Keratinocyte (primary cell): ENCODE data around the gene RELL1. TPM values are rescaled to one million over a fixed set of nuclear protein-coding genes. Genes with fewer than 3 reads are reported as not detected.

Source experiments
- DNase-seq: peaks from one replicate; pipeline ENCODE4 v3.0.0-alpha.2; 2011; ENCODE audit warnings: low read depth, missing footprints, low spot score
- FAIRE-seq: peaks from 2 replicates; lab custom pipeline; 2011; peaks lifted over from hg19 to GRCh38; lab: Jason Lieb, UNC
- H2AFZ ChIP-seq: 2 replicates; pipeline ENCODE4 v1.6.0; 2012; ENCODE audit warnings: low read length, control low read depth, inconsistent platforms; ENCODE audit not compliant: control insufficient read depth
- H3K27ac ChIP-seq: 2 replicates; pipeline ENCODE4 v1.5.1; 2011; ENCODE audit warnings: low read length; ENCODE audit not compliant: control insufficient read depth, insufficient read depth
- H3K27me3 ChIP-seq: 3 replicates; pipeline ENCODE4 v1.6.0; 2011; ENCODE audit warnings: low read length; ENCODE audit not compliant: control insufficient read depth, insufficient read depth; ENCODE audit errors: extremely low read depth
- H3K36me3 ChIP-seq, 2 experiments: 2 replicates in 1 of 2; 3 replicates in 1 of 2; pipeline ENCODE4 v1.5.1; 2011; ENCODE audit warnings: low read length in 2 of 2, mild to moderate bottlenecking in 1 of 2; ENCODE audit not compliant: control insufficient read depth in 2 of 2, insufficient read depth in 2 of 2; ENCODE audit errors: extremely low read depth in 1 of 2
- H3K4me1 ChIP-seq: 3 replicates; pipeline ENCODE4 v1.5.1; 2011; ENCODE audit warnings: low read length; ENCODE audit not compliant: control insufficient read depth, insufficient read depth; ENCODE audit errors: extremely low read depth
- H3K4me2 ChIP-seq: 3 replicates; pipeline ENCODE4 v1.6.0; 2011; ENCODE audit warnings: low read depth, low read length; ENCODE audit not compliant: control insufficient read depth, insufficient read depth; ENCODE audit errors: extremely low read depth
- H3K4me3 ChIP-seq, 3 experiments: fragments of 200-600 bp in 1 of 3; sonication (generic) in 1 of 3; 2 replicates in 2 of 3; 3 replicates in 1 of 3; pipeline ENCODE4 v1.5.1; 2011 to 2016; ENCODE audit warnings: low read length in 3 of 3, mild to moderate bottlenecking in 3 of 3, control low read depth in 2 of 3, inconsistent platforms in 1 of 3, low read depth in 1 of 3, mixed read lengths in 1 of 3, mixed run types in 1 of 3, moderate library complexity in 1 of 3; ENCODE audit not compliant: control insufficient read depth in 2 of 3, insufficient read depth in 2 of 3; ENCODE audit errors: extremely low read depth in 1 of 3
- H3K79me2 ChIP-seq: 2 replicates; pipeline ENCODE4 v1.6.0; 2012; ENCODE audit warnings: low read length; ENCODE audit not compliant: control insufficient read depth, insufficient read depth
- H3K9ac ChIP-seq: 3 replicates; pipeline ENCODE4 v1.6.0; 2011; ENCODE audit warnings: low read length; ENCODE audit not compliant: control insufficient read depth, insufficient read depth; ENCODE audit errors: extremely low read depth
- H3K9me1 ChIP-seq: 3 replicates; pipeline ENCODE4 v1.6.0; 2011; ENCODE audit warnings: low read length; ENCODE audit not compliant: control insufficient read depth, insufficient read depth; ENCODE audit errors: extremely low read depth
- H3K9me3 ChIP-seq: 2 replicates; pipeline ENCODE4 v1.5.1; 2012; ENCODE audit warnings: low read depth, low read length; ENCODE audit not compliant: control insufficient read depth
- H4K20me1 ChIP-seq: 3 replicates; pipeline ENCODE4 v1.6.0; 2011; ENCODE audit warnings: low read length; ENCODE audit not compliant: control insufficient read depth, insufficient read depth; ENCODE audit errors: extremely low read depth
- EZH2 ChIP-seq: IDR thresholded peaks from one replicate; pipeline ENCODE4 v1.6.1; 2012; ENCODE audit warnings: inconsistent platforms, mild to moderate bottlenecking, low read length, moderate library complexity
- dilution Hi-C: fragments of 300-500 bp; cut with MboI; formaldehyde crosslinking; loops from one replicate; pipeline ENCODE4 v1.7.0; 2020; ENCODE audit warnings: low sequenced_read_pairs; ENCODE audit not compliant: extremely low pct_ligation_motif_present
- polyA plus RNA-seq, 5 experiments: library from polyadenylated mRNA; depleted of rRNA in 3 of 5; stranded (reverse) in 3 of 5; stranded (forward) in 1 of 5; unstranded in 1 of 5; fragments of >200 nt; gene quantifications; 1 replicate in 1 of 5; 2 replicates in 3 of 5; 3 replicates in 1 of 5; pipeline versions ENCODE4 v1.2.1 to v1.2.3, GENCODE V29; 2011 to 2012; ENCODE audit warnings: missing spikeins in 2 of 5, low read depth in 1 of 5, low replicate concordance in 1 of 5
- TF ChIP-seq, protein P1 (sequence below), 3 experiments: IDR thresholded peaks in 1 of 3; conservative IDR thresholded peaks in 1 of 3; optimal IDR thresholded peaks in 1 of 3; 2 replicates in 2 of 3; 3 replicates in 1 of 3; pipeline versions ENCODE3 to v1.5.1; 2011; ENCODE audit warnings: low read length in 3 of 3, mild to moderate bottlenecking in 3 of 3, moderate library complexity in 2 of 3, control low read depth in 1 of 3, inconsistent platforms in 1 of 3; ENCODE audit not compliant: insufficient read depth in 2 of 3; ENCODE audit errors: extremely low read depth in 1 of 3

RELL1 gene
- polyA plus RNA-seq, 1 donor (not counting 4 experiments of a cell fraction or from before 2014, with no cell fraction given), result 9.3 TPM

DNA sequence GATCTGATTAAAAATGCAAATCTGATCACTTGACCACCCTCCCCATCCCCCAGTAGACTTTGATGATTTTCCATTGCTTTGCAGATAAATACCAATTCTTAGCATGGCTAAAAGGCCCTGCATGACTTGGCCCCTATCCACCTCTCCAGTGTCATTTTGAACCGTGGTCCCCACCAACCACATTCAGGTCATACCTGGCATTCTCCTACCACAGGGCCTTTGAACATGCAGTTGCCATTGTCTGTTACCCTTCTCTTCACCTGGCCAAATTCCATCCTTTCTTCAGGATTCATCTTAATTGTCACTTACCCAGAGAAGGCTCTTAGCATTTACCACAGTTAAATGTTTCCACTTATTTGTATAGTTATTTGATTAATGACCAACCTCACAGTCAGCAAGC, 36.9 kb upstream of the RELL1 start:
- Histone ChIP-seq H2AFZ (no peak overlapping the region), H3K27ac (no peak overlapping the region), H3K36me3 (no peaks in the 10 kb centered on the region), H3K9ac (no peak overlapping the region), H3K79me2 (no peaks in the 10 kb centered on the region), H3K9me3 (no peaks in the 10 kb centered on the region), H3K9me1 (no peaks in the 10 kb centered on the region), H3K4me1 (peaks cover 10% of the 10 kb centered on the region), H4K20me1 (no peaks in the 10 kb centered on the region), H3K27me3 (no peaks in the 10 kb centered on the region), H3K4me2 (no peak overlapping the region), H3K4me3 (no peak overlapping the region)
- DNase-seq, result no peak
- dilution Hi-C loops, result no loop called here
- no peak for FAIRE-seq
- TF ChIP-seq EZH2, result no peak
- TF ChIP-seq, protein P1, sequence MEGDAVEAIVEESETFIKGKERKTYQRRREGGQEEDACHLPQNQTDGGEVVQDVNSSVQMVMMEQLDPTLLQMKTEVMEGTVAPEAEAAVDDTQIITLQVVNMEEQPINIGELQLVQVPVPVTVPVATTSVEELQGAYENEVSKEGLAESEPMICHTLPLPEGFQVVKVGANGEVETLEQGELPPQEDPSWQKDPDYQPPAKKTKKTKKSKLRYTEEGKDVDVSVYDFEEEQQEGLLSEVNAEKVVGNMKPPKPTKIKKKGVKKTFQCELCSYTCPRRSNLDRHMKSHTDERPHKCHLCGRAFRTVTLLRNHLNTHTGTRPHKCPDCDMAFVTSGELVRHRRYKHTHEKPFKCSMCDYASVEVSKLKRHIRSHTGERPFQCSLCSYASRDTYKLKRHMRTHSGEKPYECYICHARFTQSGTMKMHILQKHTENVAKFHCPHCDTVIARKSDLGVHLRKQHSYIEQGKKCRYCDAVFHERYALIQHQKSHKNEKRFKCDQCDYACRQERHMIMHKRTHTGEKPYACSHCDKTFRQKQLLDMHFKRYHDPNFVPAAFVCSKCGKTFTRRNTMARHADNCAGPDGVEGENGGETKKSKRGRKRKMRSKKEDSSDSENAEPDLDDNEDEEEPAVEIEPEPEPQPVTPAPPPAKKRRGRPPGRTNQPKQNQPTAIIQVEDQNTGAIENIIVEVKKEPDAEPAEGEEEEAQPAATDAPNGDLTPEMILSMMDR (optimal IDR thresholded peaks at IDR 0.05 in 1 of 3, IDR thresholded peaks at IDR 0.05 in 1 of 3, conservative IDR thresholded peaks at IDR 0.05 in 1 of 3; ENCODE audit: extremely low read depth in 1 of 3, insufficient read depth in 2 of 3, low read length in 3 of 3), result no peak

- no peak for FAIRE-seq
- no peak overlapping the region for H3K4me3 ChIP-seq
- no peaks in the 10 kb centered on the region for H4K20me1 ChIP-seq
These were observed 35.9 kb upstream of the RELL1 start for GRCh38 chr4:37721995-37722638.

More at GRCh38 chr4:37721995-37722638, 35.9 kb upstream of the RELL1 start:
- H3K79me2 ChIP-seq, result no peaks in the 10 kb centered on the region
- H3K4me2 ChIP-seq, result no peak overlapping the region
- dilution Hi-C loops, result no loop called here
- H3K9ac ChIP-seq, result no peak overlapping the region
- no peaks in the 10 kb centered on the region for H3K9me3 ChIP-seq
- TF ChIP-seq, protein P1 (optimal IDR thresholded peaks at IDR 0.05 in 1 of 3, IDR thresholded peaks at IDR 0.05 in 1 of 3, conservative IDR thresholded peaks at IDR 0.05 in 1 of 3; ENCODE audit: extremely low read depth in 1 of 3, insufficient read depth in 2 of 3, low read length in 3 of 3), result no peak
- TF ChIP-seq EZH2, result no peak
- DNase-seq, result no peak
- H3K27ac ChIP-seq, result no peak overlapping the region
- no peaks in the 10 kb centered on the region for H3K9me1 ChIP-seq
- H3K36me3 ChIP-seq, result no peaks in the 10 kb centered on the region
- no peaks in the 10 kb centered on the region for H3K27me3 ChIP-seq
- H2AFZ ChIP-seq, result no peak overlapping the region
- peaks cover 14% of the 10 kb centered on the region for H3K4me1 ChIP-seq
